ENCODE results near the gene PIK3R1.

Gene PIK3R1

DNA sequence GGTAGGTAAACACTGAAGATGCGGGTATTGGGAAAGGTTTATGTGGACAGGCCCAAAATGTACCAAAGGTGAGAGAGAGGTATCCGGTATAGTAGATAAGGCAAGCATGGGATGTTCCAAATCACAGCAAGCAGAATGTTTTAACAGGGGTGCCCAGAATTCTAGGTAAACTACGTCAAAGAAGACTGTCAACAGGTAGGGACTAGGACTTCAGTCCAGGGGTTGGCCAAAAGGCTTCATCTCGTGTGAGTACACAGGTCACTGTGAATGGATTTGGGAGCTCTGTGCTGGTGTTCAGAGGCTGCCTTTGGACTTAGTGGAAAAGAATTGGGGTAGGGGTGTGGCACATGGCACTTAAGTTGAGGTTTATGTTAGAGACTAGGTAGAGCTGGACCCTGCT lies 66.4 kb downstream of the PIK3R1 start:
- TF ChIP-seq, protein P1, sequence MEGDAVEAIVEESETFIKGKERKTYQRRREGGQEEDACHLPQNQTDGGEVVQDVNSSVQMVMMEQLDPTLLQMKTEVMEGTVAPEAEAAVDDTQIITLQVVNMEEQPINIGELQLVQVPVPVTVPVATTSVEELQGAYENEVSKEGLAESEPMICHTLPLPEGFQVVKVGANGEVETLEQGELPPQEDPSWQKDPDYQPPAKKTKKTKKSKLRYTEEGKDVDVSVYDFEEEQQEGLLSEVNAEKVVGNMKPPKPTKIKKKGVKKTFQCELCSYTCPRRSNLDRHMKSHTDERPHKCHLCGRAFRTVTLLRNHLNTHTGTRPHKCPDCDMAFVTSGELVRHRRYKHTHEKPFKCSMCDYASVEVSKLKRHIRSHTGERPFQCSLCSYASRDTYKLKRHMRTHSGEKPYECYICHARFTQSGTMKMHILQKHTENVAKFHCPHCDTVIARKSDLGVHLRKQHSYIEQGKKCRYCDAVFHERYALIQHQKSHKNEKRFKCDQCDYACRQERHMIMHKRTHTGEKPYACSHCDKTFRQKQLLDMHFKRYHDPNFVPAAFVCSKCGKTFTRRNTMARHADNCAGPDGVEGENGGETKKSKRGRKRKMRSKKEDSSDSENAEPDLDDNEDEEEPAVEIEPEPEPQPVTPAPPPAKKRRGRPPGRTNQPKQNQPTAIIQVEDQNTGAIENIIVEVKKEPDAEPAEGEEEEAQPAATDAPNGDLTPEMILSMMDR (IDR thresholded peaks at IDR 0.05; ENCODE audit: borderline replicate concordance, extremely low read depth, low read length, poor library complexity, severe bottlenecking): no peak
- TF ChIP-seq EZH2 (IDR thresholded peaks at IDR 0.05; ENCODE audit: borderline replicate concordance, low read depth, low read length, severe bottlenecking): no peak
- H3K79me2 ChIP-seq (ENCODE audit: insufficient read depth, low read length): peaks cover 65% of the 10 kb centered on the region
- H4K20me1 ChIP-seq (ENCODE audit: insufficient read depth, low read length): peaks cover 5% of the 10 kb centered on the region; the same call in 1 of the 2 replicates
- no peak overlapping the region for H2AFZ ChIP-seq (ENCODE audit: low read depth, low read length)
- H3K9ac ChIP-seq (ENCODE audit: low read depth, low read length): peak overlapping the region; percentile 50
- H3K9me3 ChIP-seq (ENCODE audit: insufficient read depth, low read length, severe bottlenecking): no peaks in the 10 kb centered on the region
- peak overlapping the region in 1 of 2 experiments; percentile 48; a peak in 3 of 4 replicates for H3K4me3 ChIP-seq (ENCODE audit: low read depth in 1 of 2, low read length in 2 of 2)
- DNase-seq (no peak), ATAC-seq (ENCODE audit: insufficient read depth, low read depth) (no peak)
- peaks cover 100% of the 10 kb centered on the region for H3K4me1 ChIP-seq (ENCODE audit: insufficient read depth, low read length)
- H3K27ac ChIP-seq (ENCODE audit: low read length): peak overlapping the region; percentile 80
- H3K4me2 ChIP-seq (ENCODE audit: insufficient read depth, low read length): peak overlapping the region; percentile 63
- H3K36me3 ChIP-seq (ENCODE audit: insufficient read depth, low read length): peaks cover 67% of the 10 kb centered on the region
- no peaks in the 10 kb centered on the region for H3K27me3 ChIP-seq (ENCODE audit: insufficient read depth, low read length, poor library complexity)

DNA sequence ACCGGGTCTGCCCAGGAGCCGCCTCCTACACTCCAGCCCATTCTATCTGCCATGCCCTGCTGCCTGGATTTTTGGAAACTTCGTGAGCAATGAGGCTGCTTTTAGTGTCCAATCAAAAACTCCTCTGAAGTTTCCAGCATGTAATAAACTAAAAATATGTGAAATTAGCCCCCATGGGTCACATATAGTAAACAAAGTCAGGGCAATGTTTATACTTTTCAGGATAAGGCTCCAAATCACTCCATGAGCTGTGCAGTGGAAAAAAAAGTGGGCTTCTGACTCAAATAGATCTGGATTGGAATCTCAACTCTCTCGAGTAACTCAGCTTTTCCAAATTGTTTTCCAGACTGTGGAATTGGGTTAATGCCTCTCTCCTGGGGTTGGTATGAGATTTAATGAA lies 68.2 kb downstream of the PIK3R1 start:
- H2AFZ ChIP-seq (ENCODE audit: low read depth, low read length): no peak overlapping the region
- peaks cover 100% of the 10 kb centered on the region for H3K4me1 ChIP-seq (ENCODE audit: insufficient read depth, low read length)
- ATAC-seq (ENCODE audit: insufficient read depth, low read depth): no peak
- no peak overlapping the region for H3K9ac ChIP-seq (ENCODE audit: low read depth, low read length)
- no peaks in the 10 kb centered on the region for H3K27me3 ChIP-seq (ENCODE audit: insufficient read depth, low read length, poor library complexity)
- H3K4me3 ChIP-seq (ENCODE audit: low read depth in 1 of 2, low read length in 2 of 2): no peak overlapping the region
- DNase-seq: no peak
- TF ChIP-seq EZH2 (IDR thresholded peaks at IDR 0.05; ENCODE audit: borderline replicate concordance, low read depth, low read length, severe bottlenecking): no peak
- TF ChIP-seq, protein P1 (IDR thresholded peaks at IDR 0.05; ENCODE audit: borderline replicate concordance, extremely low read depth, low read length, poor library complexity, severe bottlenecking): no peak
- no peaks in the 10 kb centered on the region for H3K9me3 ChIP-seq (ENCODE audit: insufficient read depth, low read length, severe bottlenecking)
- H3K27ac ChIP-seq (ENCODE audit: low read length): peak overlapping the region; percentile 68; the same call in 1 of the 2 replicates
- H3K4me2 ChIP-seq (ENCODE audit: insufficient read depth, low read length): peak overlapping the region; percentile 47
- H3K36me3 ChIP-seq (ENCODE audit: insufficient read depth, low read length): peaks cover 55% of the 10 kb centered on the region
- H4K20me1 ChIP-seq (ENCODE audit: insufficient read depth, low read length): peaks cover 7% of the 10 kb centered on the region; the same call in 1 of the 2 replicates
- peaks cover 70% of the 10 kb centered on the region for H3K79me2 ChIP-seq (ENCODE audit: insufficient read depth, low read length)

DNA sequence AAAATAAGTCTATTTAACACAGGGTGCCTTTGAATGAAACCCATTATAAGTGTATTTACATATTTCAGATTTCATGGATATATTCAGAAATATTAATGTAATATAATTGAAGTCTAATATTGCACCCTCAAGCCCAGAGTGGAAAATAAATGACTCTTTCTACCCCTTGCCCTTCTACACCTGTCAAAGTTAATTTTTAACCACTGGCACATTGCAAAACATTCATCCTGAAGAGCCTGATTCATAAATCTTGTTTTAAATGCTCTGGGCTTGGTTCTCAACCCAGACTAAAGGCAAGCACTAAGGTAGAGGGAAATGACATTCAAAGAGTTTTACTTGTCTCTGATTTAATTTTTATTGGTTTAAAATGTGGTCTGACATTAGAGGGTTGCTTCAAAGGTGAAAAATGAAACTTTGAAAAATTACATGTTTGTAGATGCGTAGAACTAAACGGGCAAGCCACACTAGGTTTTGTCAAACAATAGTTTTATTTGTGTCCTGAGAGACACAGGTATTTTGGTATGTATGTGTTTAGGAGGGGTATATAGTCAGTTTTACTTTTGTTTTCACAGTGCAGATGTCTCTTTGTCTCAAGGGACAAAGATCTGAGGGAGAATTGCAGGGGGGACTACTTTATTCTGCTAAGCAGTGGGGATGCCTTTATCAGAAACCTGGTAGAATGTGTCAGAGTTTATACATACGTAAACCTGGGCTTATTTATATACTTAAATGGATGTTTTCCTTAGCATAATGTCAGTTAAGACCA lies 69.7 kb downstream of the PIK3R1 start:
- Histone ChIP-seq H4K20me1 (ENCODE audit: insufficient read depth, low read length) (peaks cover 8% of the 10 kb centered on the region; the same call in 1 of the 2 replicates), H3K36me3 (ENCODE audit: insufficient read depth, low read length) (peaks cover 55% of the 10 kb centered on the region), H3K9ac (ENCODE audit: low read depth, low read length) (0 out of 2 replicates have a peak overlapping the region, but pooled peaks have one; percentile 4), H3K4me3 (ENCODE audit: low read depth in 1 of 2, low read length in 2 of 2) (no peak overlapping the region), H2AFZ (ENCODE audit: low read depth, low read length) (no peak overlapping the region), H3K4me1 (ENCODE audit: insufficient read depth, low read length) (peaks cover 92% of the 10 kb centered on the region), H3K9me3 (ENCODE audit: insufficient read depth, low read length, severe bottlenecking) (no peaks in the 10 kb centered on the region), H3K79me2 (ENCODE audit: insufficient read depth, low read length) (peaks cover 85% of the 10 kb centered on the region), H3K27me3 (ENCODE audit: insufficient read depth, low read length, poor library complexity) (no peaks in the 10 kb centered on the region), H3K27ac (ENCODE audit: low read length) (peak overlapping the region; percentile 68), H3K4me2 (ENCODE audit: insufficient read depth, low read length) (peak overlapping the region; percentile 47)
- TF ChIP-seq EZH2 (IDR thresholded peaks at IDR 0.05; ENCODE audit: borderline replicate concordance, low read depth, low read length, severe bottlenecking): no peak
- TF ChIP-seq, protein P1 (IDR thresholded peaks at IDR 0.05; ENCODE audit: borderline replicate concordance, extremely low read depth, low read length, poor library complexity, severe bottlenecking): no peak
- DNase-seq: no peak
- peak; percentile 54 for ATAC-seq (ENCODE audit: insufficient read depth, low read depth)
